NCI-H510A (cell line): Measurements from ENCODE around the gene TCF7L2.

ENCODE experiments used
- DNase-seq: peaks from one replicate; lab custom pipeline; 2025; lab: John Stamatoyannopoulos, UW

The TCF7L2 gene

GRCh38 chr10:113000442-113000841, 50.4 kb downstream of the TCF7L2 start:
- no peak for DNase-seq

GRCh38 chr10:113000876-113001598, 51.0 kb downstream of the TCF7L2 start:
- no peak for DNase-seq

GRCh38 chr10:113001599-113002448, 51.8 kb downstream of the TCF7L2 start:
- DNase-seq = no peak

GRCh38 chr10:113002449-113002777, 52.4 kb downstream of the TCF7L2 start:
- no peak for DNase-seq

GRCh38 chr10:113003052-113003451, 53.0 kb downstream of the TCF7L2 start:
- no peak for DNase-seq

GRCh38 chr10:113004069-113004618, 54.1 kb downstream of the TCF7L2 start:
- no peak for DNase-seq

GRCh38 chr10:113005380-113005779, 55.3 kb downstream of the TCF7L2 start:
- DNase-seq = no peak

GRCh38 chr10:113006656-113007342, 56.8 kb downstream of the TCF7L2 start:
- DNase-seq = peak; percentile 41

- DNase-seq = no peak
These were observed 57.3 kb downstream of the TCF7L2 start for GRCh38 chr10:113007343-113007771.

GRCh38 chr10:113007821-113008220, 57.8 kb downstream of the TCF7L2 start:
- no peak for DNase-seq

- no peak for DNase-seq
These were observed 61.7 kb downstream of the TCF7L2 start for GRCh38 chr10:113011592-113012374.

GRCh38 chr10:113015201-113015600, 65.2 kb downstream of the TCF7L2 start:
- DNase-seq = peak; percentile 37

- DNase-seq = no peak
These were observed 67.3 kb downstream of the TCF7L2 start for GRCh38 chr10:113017376-113017775.

- DNase-seq = no peak
These were observed 68.0 kb downstream of the TCF7L2 start for GRCh38 chr10:113018034-113018433.

GRCh38 chr10:113019096-113019495, 69.0 kb downstream of the TCF7L2 start:
- no peak for DNase-seq

GRCh38 chr10:113019692-113020474, 69.8 kb downstream of the TCF7L2 start:
- DNase-seq = peak; percentile 71

GRCh38 chr10:113020475-113020753, 70.4 kb downstream of the TCF7L2 start:
- DNase-seq = no peak

GRCh38 chr10:113020838-113021237, 70.8 kb downstream of the TCF7L2 start:
- DNase-seq = peak; percentile 79

- DNase-seq = no peak
These were observed 71.4 kb downstream of the TCF7L2 start for GRCh38 chr10:113021268-113022040.

GRCh38 chr10:113022265-113022664, 72.2 kb downstream of the TCF7L2 start:
- no peak for DNase-seq
